HG02571 (cell line): Measurements from ENCODE around the gene FLNB.
"Not testable (repeated sequence)": the region's sequence is repeated elsewhere in the genome, so short reads cannot be mapped to it uniquely, and the experiment has no call there.

Experiments
- ATAC-seq: cut with Tn5 transposase; IDR thresholded peaks from one replicate; pipeline ENCODE4 v1.9.1; 2021; ENCODE audit warnings: mild to moderate bottlenecking, moderate library complexity; ENCODE audit not compliant: unreplicated experiment

Gene FLNB

DNA sequence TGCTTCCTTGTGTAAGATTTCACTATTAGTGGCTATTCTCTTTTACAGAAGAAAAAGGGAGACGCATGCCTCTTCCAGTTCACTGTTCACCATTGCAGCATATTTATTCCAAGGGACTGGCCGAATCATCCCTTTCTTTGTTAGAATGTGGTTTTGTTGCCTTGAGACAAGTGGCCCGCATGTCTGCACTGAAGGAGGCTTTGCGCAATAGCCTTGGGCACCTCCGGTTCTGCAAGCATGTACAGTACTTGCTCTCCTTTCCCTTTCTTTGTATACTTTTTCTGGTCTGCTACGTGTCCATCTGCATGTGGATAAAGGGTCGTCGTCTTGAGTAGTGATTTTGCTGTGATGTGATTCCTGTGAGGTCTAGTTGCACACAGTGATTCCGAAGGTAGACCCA lies 43.0 kb downstream of the FLNB start:
- ATAC-seq = no peak

DNA sequence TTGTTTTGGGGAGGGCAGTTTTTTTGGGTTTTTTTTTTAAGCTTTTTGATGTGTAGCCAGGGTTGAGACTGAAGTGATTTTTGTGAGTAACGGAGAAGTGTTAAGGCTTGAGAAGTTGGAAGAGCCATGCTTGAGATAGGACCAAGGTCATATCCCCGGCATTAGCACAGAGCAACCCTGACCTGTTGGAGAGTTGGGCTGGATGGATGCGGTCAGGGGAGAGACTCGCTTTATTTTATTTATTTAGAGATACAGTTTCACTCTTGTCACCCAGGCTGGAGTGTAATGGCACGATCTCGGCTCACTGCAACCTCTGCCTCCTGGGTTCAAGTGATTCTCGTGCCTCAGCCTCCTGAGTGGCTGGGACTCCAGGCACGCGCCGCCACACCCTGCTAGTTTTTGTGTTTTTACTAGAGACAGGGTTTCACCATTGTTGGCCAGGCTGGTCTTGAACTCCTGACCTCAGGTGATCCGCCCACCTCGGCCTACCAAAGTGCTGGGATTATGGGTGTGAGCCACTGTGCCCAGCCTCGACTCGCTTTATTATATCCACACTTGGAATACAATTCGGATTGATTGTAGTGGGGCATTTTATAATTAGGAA lies 43.5 kb downstream of the FLNB start:
- not testable (repeated sequence) for ATAC-seq

GRCh38 chr3:58052373-58053273 lies 44.4 kb downstream of the FLNB start:
- no peak for ATAC-seq

- ATAC-seq = no peak
Measured at GRCh38 chr3:58054652-58055051, 46.4 kb downstream of the FLNB start.

DNA sequence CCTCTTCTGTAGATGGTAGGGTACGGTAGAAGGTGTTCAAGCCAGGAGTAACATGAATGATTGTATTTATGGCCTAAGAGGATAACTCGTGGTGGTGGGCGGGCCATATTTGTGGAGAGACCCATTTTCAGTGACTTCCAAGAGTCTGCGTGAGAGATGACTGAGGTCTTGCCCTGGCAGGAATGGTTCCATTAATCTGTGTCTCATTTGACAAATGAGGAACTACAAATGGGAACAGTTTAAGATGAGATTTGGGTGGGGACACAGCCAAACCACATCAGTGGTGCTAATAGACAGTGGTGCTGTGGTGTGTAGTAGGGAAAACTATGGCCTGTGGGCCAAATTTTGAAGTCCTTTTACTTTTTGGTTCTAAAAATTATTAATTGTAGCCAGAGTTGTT lies 47.1 kb downstream of the FLNB start:
- no peak for ATAC-seq

DNA sequence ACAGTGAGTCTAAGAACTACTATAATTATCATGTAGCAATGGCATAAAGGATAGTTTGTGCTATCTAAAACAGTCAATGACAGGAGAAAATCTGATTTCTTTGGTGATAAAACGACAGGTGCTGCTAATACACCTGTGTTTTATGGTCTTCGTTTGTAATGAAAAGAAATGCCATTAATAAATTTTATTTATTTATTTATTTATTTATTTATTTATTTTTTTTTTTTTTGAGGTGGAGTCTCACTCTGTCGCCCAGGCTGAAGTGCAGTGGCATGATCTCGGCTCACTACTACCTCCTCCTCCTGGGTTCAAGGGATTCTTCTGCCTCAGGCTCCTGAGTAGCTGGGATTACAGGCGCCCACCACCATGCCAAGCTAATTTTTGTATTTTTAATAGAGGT lies 47.7 kb downstream of the FLNB start:
- not testable (repeated sequence) for ATAC-seq

DNA sequence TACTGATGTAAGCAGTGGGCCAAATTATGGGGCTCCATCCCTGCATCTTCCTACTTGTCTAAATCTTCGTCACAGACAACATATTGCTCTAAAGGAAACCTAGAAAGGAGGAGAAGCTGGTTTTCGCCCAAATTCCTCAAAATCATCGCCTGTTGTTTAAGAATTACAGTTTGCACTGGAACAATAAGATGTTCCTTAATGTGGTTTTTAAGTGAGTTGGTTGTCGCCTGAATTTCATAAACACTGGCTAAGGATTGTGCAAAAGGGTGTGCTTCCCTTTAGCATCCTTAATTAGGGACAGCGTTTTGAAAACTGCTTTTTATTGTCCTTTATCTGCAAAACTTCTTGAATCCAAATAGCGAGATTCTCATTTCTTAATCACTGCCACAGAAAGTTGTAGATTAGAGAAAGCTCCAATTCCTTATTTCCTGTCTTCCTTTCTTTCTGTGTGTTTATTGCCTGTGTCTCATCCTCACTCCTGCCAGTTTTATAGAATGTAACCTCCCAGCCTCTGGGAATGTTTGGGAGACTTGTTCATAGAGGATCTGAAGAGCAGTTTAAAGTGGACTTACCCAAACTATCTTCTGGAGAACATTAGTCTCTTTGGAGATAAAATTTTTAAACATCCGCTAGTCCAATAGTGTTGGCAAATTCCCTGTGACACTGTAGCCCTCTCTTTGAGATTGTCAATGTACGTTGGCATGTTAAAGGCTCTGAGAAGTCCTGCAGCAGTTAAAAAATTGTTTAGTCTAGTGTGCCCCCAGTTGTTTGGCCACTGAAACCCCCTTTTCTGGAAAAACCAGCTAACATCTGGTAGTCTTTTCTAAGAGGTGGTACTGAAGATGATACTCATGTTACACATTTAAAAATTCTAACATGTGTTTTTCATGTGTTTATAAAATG lies 50.4 kb downstream of the FLNB start:
- no peak for ATAC-seq

DNA sequence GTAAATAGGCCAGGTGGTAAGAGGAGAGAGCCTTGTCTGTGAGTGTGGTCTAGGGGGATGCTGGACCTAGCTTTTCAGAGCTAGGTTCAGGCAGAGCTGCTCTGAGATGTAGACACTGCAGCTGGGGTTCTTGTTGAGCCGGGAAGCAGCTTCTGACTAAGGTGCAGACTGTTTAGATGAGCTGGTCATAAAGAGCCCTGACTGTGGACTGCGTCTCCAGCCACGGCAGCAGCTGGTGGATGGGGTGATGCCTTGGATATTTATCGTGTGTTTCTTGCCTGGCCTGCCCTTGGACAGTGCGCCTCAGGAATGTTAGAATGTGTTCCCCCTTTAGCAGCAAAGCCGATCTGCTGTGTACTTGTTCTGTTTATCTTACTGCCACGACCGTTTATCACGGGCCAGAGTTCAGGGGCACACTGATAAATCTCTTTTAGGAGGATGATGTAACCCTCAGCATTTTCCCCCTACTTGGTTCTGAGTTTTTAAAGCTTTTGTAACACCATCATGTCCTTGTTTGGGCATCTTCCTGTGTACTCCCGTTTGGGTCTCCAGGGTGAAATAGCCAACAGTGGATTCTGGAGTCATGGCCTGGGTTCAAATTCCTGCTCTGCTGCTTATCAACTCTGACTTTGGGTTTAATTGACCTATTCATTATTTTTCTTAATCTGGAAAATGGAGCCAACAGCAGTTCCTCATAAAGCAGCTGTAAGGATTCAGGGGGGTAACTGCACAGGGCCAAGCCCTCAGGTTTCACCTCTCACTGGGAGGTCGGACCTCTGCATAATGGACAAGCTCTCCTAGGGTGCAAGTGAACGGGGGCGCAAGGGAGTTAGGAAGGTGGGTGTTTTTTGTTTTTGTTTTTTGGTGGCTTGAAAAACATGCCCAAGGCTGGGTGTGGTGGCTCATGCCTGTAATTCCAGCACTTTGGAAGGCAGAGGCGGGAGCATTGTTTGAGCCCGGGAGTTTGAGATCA lies 51.4 kb downstream of the FLNB start:
- no peak for ATAC-seq

GRCh38 chr3:58062472-58062871 lies 54.2 kb downstream of the FLNB start:
- ATAC-seq = no peak

DNA sequence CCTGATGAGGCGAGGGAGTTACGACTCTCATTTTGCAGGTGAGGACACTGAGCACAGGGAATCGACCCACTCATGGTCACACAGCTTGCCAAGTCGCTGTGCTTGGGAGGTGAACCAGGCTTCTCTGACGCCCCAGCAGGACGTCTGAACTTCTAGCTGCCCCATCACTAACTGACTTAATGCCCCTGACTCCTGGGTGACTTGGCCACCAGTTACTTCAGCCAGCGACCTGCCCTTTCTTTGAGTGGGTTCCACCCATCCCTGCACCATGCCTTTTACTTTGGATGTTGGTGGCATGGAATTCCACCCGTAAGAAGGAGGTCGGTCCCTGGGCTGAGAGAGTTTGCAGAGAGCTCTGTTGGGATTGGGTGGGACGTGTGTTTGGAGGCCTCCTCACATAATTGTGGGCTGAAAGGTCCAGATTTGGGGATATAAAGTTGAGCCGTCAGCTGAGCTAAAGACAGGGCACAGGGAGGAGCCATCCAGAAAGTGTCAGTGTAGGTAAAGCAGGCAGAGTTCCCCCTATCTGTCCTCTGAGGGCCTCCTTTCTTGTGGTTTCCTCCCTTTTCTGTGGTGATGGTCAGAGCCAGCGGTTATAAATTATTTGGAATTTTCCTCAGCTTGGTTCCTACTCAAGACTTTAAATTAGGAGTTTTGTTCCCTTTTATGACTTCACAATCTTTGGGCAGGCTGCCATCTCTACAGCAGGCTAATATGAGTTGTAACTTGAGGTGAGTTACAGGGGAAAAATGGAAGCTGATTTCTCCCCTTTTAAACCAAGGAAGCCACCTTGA lies 55.0 kb downstream of the FLNB start:
- ATAC-seq = no peak

DNA sequence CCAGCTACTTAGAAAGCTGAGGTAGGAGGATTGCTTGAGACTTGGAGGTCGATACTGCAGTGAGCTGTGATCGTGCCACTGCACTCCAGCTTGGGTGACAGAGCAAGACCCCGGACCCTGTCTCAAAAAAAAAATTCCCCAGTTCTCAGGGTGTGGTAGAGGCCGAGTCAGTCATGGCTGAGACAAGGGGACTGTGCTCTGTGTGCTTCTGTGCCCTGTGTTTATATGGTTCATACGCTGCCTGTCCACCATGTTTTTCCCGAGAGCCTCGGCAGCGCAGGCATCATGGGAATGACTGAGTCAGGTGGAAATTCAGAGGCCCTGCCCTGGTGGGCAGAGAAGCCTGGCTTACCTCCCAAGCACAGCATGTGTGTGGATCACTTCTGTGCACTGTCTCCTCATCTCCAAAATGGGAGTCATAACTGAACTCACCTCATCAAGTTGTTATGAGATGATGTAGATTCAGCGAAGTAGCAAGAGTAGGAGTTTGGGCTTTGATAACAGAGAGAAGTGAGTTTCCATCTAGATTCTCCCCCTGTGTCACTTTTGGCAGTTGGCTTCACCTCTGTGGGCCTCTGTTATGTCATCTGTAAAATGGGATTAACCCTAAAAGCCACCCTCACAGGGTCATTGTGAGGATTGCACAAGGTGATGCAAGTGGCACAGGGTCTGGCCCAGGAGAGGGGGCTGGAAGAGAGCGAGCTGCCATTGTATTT lies 56.9 kb downstream of the FLNB start:
- ATAC-seq = no peak

- no peak for ATAC-seq
Measured at GRCh38 chr3:58065700-58066167, 57.5 kb downstream of the FLNB start.

GRCh38 chr3:58066842-58067241 lies 58.6 kb downstream of the FLNB start:
- ATAC-seq = no peak

- no peak for ATAC-seq
Measured at GRCh38 chr3:58068122-58068809, 60.0 kb downstream of the FLNB start.

GRCh38 chr3:58071480-58071971 lies 63.3 kb downstream of the FLNB start:
- no peak for ATAC-seq

DNA sequence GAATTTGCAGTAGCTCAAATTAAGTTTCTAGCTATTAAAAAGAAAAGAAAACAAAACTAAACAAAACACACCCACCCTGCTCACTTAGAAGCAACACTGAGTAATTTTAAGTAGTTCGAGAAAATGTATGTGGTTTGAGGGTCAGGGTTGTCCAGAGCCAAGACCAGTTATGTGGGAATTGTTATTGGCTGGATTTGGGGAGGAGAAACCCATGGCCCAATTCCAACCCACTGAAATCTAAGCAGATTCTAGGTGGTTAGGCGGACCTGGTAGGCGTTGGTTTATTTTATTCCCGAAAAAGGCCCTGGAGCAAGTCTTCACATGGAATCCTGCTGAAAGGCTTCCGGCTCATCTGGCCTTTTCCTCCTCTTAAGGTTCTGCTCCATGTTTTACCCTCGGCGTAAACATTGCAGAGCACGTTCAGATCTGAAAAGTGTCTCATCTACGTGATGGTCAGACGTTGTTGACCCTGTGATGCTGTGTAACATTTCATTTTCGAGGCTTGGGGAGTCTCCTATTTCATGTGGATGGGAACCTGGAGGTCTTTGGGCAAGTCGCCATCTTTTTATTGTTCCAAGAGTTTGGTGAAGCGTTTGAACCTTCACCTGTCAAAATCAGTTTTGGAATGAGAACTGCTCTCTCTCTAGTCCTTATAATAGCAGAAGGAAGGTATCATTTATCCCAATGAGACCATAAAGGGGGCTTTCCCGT lies 64.0 kb downstream of the FLNB start:
- no peak for ATAC-seq

DNA sequence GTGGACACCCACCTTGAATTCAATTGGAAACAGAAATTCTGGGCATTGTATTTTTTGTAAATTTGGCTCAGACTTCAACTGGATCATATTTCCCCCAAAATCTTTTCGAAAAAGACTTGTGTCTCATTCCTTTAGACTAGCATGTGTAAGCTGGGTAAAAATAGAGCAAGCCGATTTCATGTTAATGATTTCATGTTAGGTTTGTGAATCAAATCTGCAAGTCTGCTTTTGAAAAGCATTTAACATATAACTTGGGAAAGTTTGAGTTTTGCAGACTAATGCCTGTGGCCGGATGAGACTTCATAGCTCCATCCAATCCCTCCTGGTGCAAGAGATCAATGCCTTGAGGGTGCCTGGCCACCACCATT lies 64.5 kb downstream of the FLNB start:
- no peak for ATAC-seq
